ENCODE results near the gene DCBLD1. TPM values are rescaled to one million over a fixed set of nuclear protein-coding genes. Genes with fewer than 3 reads are reported as not detected.

DCBLD1 gene
- total and polyA plus RNA-seq, 2 of the 4 experiments (the other 2 are of a cell fraction): 21.1 to 27.8 TPM

- dilution Hi-C loops (cut with HindIII; ENCODE audit: low sequenced_read_pairs, unreplicated experiment): no loop called here
- peaks cover 4% of the 10 kb centered on the region; the same call in 1 of the 2 replicates for H3K9me1 ChIP-seq (ENCODE audit: insufficient read depth, low read length)
- intact Hi-C loops (cut with micrococcal nuclease): no loop called here
- peak overlapping the region; percentile 66 for H3K4ac ChIP-seq (ENCODE audit: low read depth, low read length)
- peak overlapping the region; percentile 62; the same call in 1 of the 2 replicates for H3K9ac ChIP-seq (ENCODE audit: low read depth, low read length)
- no peak overlapping the region for H2AFZ ChIP-seq (replicated peaks; ENCODE audit: low read length, poor library complexity)
- no peak overlapping the region for H3K4me3 ChIP-seq (ENCODE audit: insufficient read depth, low read depth, low read length)
- CTCF ChIA-PET: interaction anchor here (1.0 kb wide), 1 partner anchor 63 kb away, joined by 4 read pairs; no protein-coding TSS in a partner anchor
- ATAC-seq (ENCODE audit: low read depth): no peak
- no peak for TF ChIP-seq RCOR1 (IDR thresholded peaks at IDR 0.05; ENCODE audit: insufficient replicate concordance, low read length)
- TF ChIP-seq SMC3 (IDR thresholded peaks at IDR 0.05; ENCODE audit: low read depth, low read length): no peak
- no peak for TF ChIP-seq RAD21 (IDR thresholded peaks at IDR 0.05; ENCODE audit: low read length)
- no peak for TF ChIP-seq POLR2A (IDR thresholded peaks at IDR 0.05; ENCODE audit: low read depth, low read length)
- no peak for TF ChIP-seq USF2 (IDR thresholded peaks at IDR 0.05; ENCODE audit: low read depth, low read length)
- no peak for TF ChIP-seq CEBPB (IDR thresholded peaks at IDR 0.05; ENCODE audit: low read depth, low read length)
- no peak for TF ChIP-seq RFX5 (IDR thresholded peaks at IDR 0.05; ENCODE audit: low read depth, low read length)
- no peak for TF ChIP-seq BHLHE40 (IDR thresholded peaks at IDR 0.05; ENCODE audit: low read depth, low read length)
- TF ChIP-seq MAZ (IDR thresholded peaks at IDR 0.05; ENCODE audit: borderline replicate concordance, low read depth, low read length): no peak
- peaks cover 21 to 49% of the 10 kb centered on the region in 2 experiments for H3K79me1 ChIP-seq (ENCODE audit: low read depth in 1 of 2, low read length in 2 of 2)
- peak overlapping the region; percentile 90; the same call in 1 of the 2 replicates for H3K23ac ChIP-seq (ENCODE audit: low read depth, low read length)
- H3K9me3 ChIP-seq (ENCODE audit: control insufficient read depth, insufficient read depth, low read length): no peaks in the 10 kb centered on the region
- H2BK120ac ChIP-seq (ENCODE audit: low read depth, low read length): peak overlapping the region; percentile 56; the same call in 1 of the 2 replicates
- POLR2A ChIA-PET (ENCODE audit: unreplicated experiment): no interaction called here
- H3K27me3 ChIP-seq (ENCODE audit: control insufficient read depth, insufficient read depth, low read length): no peaks in the 10 kb centered on the region
- H2AK9ac ChIP-seq (replicated peaks; ENCODE audit: low read depth, low read length, poor library complexity): no peak overlapping the region
- no peaks in the 10 kb centered on the region; the same call in 1 of the 2 replicates for H4K20me1 ChIP-seq (ENCODE audit: insufficient read depth, low read length)
- no peak overlapping the region for H4K5ac ChIP-seq (ENCODE audit: low read depth, low read length)
- H2BK15ac ChIP-seq (ENCODE audit: low read depth, low read length): 0 out of 3 replicates have a peak overlapping the region, but pooled peaks have one; percentile 15
- in situ Hi-C loops (cut with MboI; ENCODE audit: low sequenced_read_pairs): no loop called here
- H3K4me1 ChIP-seq (ENCODE audit: control insufficient read depth, insufficient read depth, low read length): peaks cover 9% of the 10 kb centered on the region
- H2BK20ac ChIP-seq (ENCODE audit: low read depth, low read length): 0 out of 2 replicates have a peak overlapping the region, but pooled peaks have one; percentile 43
- no peak for DNase-seq
- peak overlapping the region; percentile 25 to 75; a peak in 2 of 4 replicates for H4K8ac ChIP-seq (ENCODE audit: low read depth in 2 of 2, low read length in 2 of 2)
- H2BK5ac ChIP-seq (ENCODE audit: low read depth, low read length, poor library complexity, severe bottlenecking): no peak overlapping the region
- H3K56ac ChIP-seq (ENCODE audit: extremely low read depth, insufficient read depth, low read length): no peak overlapping the region
- peak overlapping the region; percentile 57; the same call in 1 of the 2 replicates for H4K91ac ChIP-seq (ENCODE audit: insufficient read depth, low read depth, low read length)
- peaks cover 7% of the 10 kb centered on the region for H3K36me3 ChIP-seq (ENCODE audit: control insufficient read depth, insufficient read depth, low read length)
- peak overlapping the region; percentile 64 for H3K4me2 ChIP-seq (ENCODE audit: low read depth, low read length)
- H3K14ac ChIP-seq (replicated peaks; ENCODE audit: low read depth, low read length): peak overlapping the region; percentile 26
- H2AK5ac ChIP-seq (ENCODE audit: low read depth, low read length): peak overlapping the region; percentile 91
- H3K18ac ChIP-seq (ENCODE audit: low read depth, low read length): peak overlapping the region; percentile 73; the same call in 1 of the 2 replicates
- BruUV-seq (replicated peaks): no TSS peak
- no peak overlapping the region for H3K27ac ChIP-seq (ENCODE audit: insufficient read depth, low read length)
Measured at GRCh38 chr6:117485433-117485832, 3.0 kb downstream of the DCBLD1 start.
